ENCODE measurements around the gene RAP1GAP2.
A peak's percentile ranks its signal among the peaks of the same experiment; 100 is the strongest.

Gene RAP1GAP2

DNA sequence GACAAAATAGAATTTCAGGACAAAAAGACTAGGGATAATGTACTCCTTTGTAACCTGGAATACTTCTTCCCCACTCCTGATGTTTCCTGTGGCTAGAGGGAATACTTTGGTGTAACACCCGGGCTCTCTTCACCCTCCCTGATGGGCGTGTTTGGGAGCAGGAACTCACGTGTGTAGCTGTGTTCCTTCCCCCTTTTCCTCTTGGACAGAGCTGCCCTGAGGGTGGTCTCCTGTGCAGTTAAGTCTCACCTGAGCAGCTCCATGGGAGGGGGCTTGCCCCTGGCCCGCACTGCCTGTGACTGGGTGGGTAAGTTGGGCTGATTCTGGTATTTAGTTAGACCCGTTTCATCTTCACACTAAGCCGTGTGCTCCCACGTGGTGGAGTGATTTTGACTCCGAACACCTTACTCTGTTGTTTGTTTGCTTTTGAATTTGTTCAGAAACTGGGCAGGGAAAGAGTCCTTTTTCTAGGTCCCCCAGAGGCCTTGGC, 179.3 kb downstream of the RAP1GAP2 start:
- no peak for TF ChIP-seq OSR1 (CRISPR knock-in tag; IDR thresholded peaks at IDR 0.05)
- no peak for TF ChIP-seq ZC3H10 (CRISPR knock-in tag; IDR thresholded peaks at IDR 0.05)
- no peak for TF ChIP-seq PPARA (CRISPR knock-in tag; IDR thresholded peaks at IDR 0.05; ENCODE audit: borderline replicate concordance)
- no peak for TF ChIP-seq BACH2 (CRISPR knock-in tag; IDR thresholded peaks at IDR 0.05; ENCODE audit: borderline replicate concordance)
- no peak for TF ChIP-seq ESRRG (CRISPR knock-in tag; IDR thresholded peaks at IDR 0.05)
- ATAC-seq, result peak; percentile 84

DNA sequence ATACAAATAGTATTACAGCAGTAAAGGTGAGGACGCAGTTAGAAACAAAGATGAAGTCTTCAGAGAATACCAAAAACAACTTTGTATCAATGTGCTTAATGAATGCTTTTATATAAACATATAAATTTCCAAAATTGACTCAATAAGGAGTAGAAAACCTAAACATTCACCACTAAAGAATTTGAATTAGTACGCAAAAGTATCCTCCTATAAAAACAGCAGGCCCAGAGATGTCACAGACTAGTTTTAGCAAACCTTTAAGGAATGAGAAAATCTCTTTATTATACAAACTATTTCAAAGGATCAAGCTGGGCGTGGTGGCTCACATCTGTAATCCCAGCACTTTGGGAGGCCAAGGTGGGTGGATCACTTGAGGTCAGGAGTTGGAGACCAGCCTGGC, 180.9 kb downstream of the RAP1GAP2 start:
- TF ChIP-seq, protein P1, sequence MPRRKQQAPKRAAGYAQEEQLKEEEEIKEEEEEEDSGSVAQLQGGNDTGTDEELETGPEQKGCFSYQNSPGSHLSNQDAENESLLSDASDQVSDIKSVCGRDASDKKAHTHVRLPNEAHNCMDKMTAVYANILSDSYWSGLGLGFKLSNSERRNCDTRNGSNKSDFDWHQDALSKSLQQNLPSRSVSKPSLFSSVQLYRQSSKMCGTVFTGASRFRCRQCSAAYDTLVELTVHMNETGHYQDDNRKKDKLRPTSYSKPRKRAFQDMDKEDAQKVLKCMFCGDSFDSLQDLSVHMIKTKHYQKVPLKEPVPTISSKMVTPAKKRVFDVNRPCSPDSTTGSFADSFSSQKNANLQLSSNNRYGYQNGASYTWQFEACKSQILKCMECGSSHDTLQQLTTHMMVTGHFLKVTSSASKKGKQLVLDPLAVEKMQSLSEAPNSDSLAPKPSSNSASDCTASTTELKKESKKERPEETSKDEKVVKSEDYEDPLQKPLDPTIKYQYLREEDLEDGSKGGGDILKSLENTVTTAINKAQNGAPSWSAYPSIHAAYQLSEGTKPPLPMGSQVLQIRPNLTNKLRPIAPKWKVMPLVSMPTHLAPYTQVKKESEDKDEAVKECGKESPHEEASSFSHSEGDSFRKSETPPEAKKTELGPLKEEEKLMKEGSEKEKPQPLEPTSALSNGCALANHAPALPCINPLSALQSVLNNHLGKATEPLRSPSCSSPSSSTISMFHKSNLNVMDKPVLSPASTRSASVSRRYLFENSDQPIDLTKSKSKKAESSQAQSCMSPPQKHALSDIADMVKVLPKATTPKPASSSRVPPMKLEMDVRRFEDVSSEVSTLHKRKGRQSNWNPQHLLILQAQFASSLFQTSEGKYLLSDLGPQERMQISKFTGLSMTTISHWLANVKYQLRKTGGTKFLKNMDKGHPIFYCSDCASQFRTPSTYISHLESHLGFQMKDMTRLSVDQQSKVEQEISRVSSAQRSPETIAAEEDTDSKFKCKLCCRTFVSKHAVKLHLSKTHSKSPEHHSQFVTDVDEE (CRISPR knock-in tag; IDR thresholded peaks at IDR 0.05), result no peak
- TF ChIP-seq POU6F1 (CRISPR knock-in tag; IDR thresholded peaks at IDR 0.05; ENCODE audit: borderline replicate concordance, low read depth) (no peak), PATZ1 (CRISPR knock-in tag; IDR thresholded peaks at IDR 0.05; ENCODE audit: borderline replicate concordance) (no peak), TOX (CRISPR knock-in tag; IDR thresholded peaks at IDR 0.05; ENCODE audit: borderline replicate concordance) (no peak), ZC3H10 (CRISPR knock-in tag; IDR thresholded peaks at IDR 0.05) (no peak), CSDC2 (CRISPR knock-in tag; IDR thresholded peaks at IDR 0.05) (no peak), CREB5 (CRISPR knock-in tag; IDR thresholded peaks at IDR 0.05; ENCODE audit: low read depth) (no peak), BACH2 (CRISPR knock-in tag; IDR thresholded peaks at IDR 0.05; ENCODE audit: borderline replicate concordance) (no peak)
- TF ChIP-seq, protein P2, sequence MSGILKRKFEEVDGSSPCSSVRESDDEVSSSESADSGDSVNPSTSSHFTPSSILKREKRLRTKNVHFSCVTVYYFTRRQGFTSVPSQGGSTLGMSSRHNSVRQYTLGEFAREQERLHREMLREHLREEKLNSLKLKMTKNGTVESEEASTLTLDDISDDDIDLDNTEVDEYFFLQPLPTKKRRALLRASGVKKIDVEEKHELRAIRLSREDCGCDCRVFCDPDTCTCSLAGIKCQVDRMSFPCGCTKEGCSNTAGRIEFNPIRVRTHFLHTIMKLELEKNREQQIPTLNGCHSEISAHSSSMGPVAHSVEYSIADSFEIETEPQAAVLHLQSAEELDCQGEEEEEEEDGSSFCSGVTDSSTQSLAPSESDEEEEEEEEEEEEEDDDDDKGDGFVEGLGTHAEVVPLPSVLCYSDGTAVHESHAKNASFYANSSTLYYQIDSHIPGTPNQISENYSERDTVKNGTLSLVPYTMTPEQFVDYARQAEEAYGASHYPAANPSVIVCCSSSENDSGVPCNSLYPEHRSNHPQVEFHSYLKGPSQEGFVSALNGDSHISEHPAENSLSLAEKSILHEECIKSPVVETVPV (CRISPR knock-in tag; IDR thresholded peaks at IDR 0.05), result no peak
- no peak for ATAC-seq

- TF ChIP-seq POU6F1 (CRISPR knock-in tag; IDR thresholded peaks at IDR 0.05; ENCODE audit: borderline replicate concordance, low read depth) (no peak), ZC3H10 (CRISPR knock-in tag; IDR thresholded peaks at IDR 0.05) (no peak), ZNF565 (CRISPR knock-in tag; conservative IDR thresholded peaks at IDR 0.05; ENCODE audit: low read depth) (no peak), ZFP30 (CRISPR knock-in tag; IDR thresholded peaks at IDR 0.05) (no peak), CSDC2 (CRISPR knock-in tag; IDR thresholded peaks at IDR 0.05) (no peak), PATZ1 (CRISPR knock-in tag; IDR thresholded peaks at IDR 0.05; ENCODE audit: borderline replicate concordance) (no peak), GLIS3 (CRISPR knock-in tag; IDR thresholded peaks at IDR 0.05) (no peak), ZNF70 (CRISPR knock-in tag; IDR thresholded peaks at IDR 0.05) (no peak), ARNTL (CRISPR knock-in tag; IDR thresholded peaks at IDR 0.05; ENCODE audit: borderline replicate concordance, low read depth) (no peak), TCF4 (CRISPR knock-in tag; IDR thresholded peaks at IDR 0.05; ENCODE audit: borderline replicate concordance) (no peak)
- TF ChIP-seq, protein P2 (CRISPR knock-in tag; IDR thresholded peaks at IDR 0.05), result no peak
- TF ChIP-seq, protein P1 (CRISPR knock-in tag; IDR thresholded peaks at IDR 0.05), result no peak
- ATAC-seq, result no peak
These were observed 181.9 kb downstream of the RAP1GAP2 start for GRCh38 chr17:2978116-2978515.
